Measurements from ENCODE around the gene KRTAP1-4. TPM values are rescaled to one million over a fixed set of nuclear protein-coding genes. Genes with fewer than 3 reads are reported as not detected.
"Not testable (repeated sequence)": the region's sequence is repeated elsewhere in the genome, so short reads cannot be mapped to it uniquely, and the experiment has no call there.

Gene KRTAP1-4
- polyA plus RNA-seq, 1 experiment, result not detected

DNA sequence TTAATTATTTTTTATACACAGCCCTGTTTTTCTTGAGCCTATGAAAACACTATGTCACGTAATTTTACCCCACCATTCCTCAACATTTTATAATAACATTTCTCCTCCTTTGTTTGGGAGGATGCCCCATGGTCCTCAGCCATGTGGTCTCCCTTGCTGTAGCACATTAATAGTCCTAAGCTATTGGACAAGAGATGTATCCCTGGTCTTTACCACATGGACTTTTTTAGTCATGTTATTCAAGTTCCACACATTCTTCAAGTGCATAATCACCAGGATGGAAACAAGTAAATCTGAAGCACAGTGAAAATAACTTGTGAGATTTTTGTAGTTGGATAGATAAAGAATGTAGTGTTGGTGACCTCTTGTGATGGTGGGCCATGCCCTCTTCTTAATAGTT, 32.0 kb upstream of the KRTAP1-4 start:
- Histone ChIP-seq H3K27me3 (ENCODE audit: control insufficient read depth, insufficient read depth, low read length) (no peaks in the 10 kb centered on the region), H3K4me3 (ENCODE audit: low read depth, low read length) (no peak overlapping the region), H3K36me3 (ENCODE audit: control insufficient read depth, insufficient read depth, low read length) (no peaks in the 10 kb centered on the region; the same call in 1 of the 2 replicates)
- CTCF ChIA-PET, result interaction anchor here (1.0 to 2.2 kb wide), 3 partner anchors 152 to 487 kb away, joined by 3 to 9 read pairs (median 4); no protein-coding TSS in a partner anchor
- POLR2A ChIA-PET, result interaction anchor here (1.0 to 1.2 kb wide), 2 partner anchors 21 to 108 kb away, joined by 3 read pairs; no protein-coding TSS in a partner anchor
- no peak for TF ChIP-seq CTCF (IDR thresholded peaks at IDR 0.05; ENCODE audit: insufficient read depth, low read depth, low read length)
- peak; percentile 99 for DNase-seq (ENCODE audit: low read depth)

DNA sequence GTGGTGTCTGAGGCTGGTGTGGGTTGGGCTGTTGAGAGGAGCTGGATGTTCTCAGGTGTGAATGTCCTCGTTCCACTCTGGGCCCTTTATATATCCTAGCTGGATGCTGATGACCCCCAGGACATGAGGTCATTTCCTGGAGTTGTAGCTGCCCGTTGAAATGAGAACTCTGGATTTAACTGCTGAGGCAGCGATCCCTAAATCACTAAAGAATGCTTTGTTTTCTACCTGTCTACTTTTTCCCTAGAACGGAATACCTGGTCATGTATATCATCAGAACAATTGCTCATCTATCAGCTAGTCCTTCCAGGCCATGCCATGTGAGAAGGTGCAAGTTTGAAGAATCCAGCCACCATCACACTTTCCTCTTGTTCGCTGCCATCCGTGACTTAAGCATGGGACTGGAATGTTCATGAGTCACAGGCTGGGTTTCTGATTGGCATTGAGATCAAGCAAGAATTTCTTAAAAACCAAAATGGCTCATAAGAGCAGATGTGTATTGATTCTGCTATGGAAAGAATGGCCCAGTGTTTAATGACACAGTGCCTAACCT, 30.1 kb upstream of the KRTAP1-4 start, which contains the start of gene KRTAP2-3:
KRTAP2-3 (minus strand) TSS at position 63 of the 553 bp plus-strand sequence. CDS start 64 bp downstream, outside the sequence.
- H3K4me3 ChIP-seq (ENCODE audit: low read depth, low read length), result no peak within 1 kb of the TSS
- CTCF ChIA-PET, result interaction anchor here (0.6 to 2.2 kb wide), 11 partner anchors 9 to 606 kb away, joined by 3 to 9 read pairs (median 4); partner anchors contain the start of gene KRTAP1-5
- H3K27me3 ChIP-seq (ENCODE audit: control insufficient read depth, insufficient read depth, low read length), result no peaks in the 10 kb centered on the region
- POLR2A ChIA-PET, result interaction anchor here (0.7 to 1.2 kb wide), 4 partner anchors 12 to 108 kb away, joined by 3 read pairs; partner anchors contain the start of gene KRTAP1-5
- DNase-seq (ENCODE audit: low read depth), result peak; percentile 89
- TF ChIP-seq CTCF (IDR thresholded peaks at IDR 0.05; ENCODE audit: insufficient read depth, low read depth, low read length), result no peak
- H3K36me3 ChIP-seq (ENCODE audit: control insufficient read depth, insufficient read depth, low read length), result no peaks in the 10 kb centered on the region; the same call in 1 of the 2 replicates

GRCh38 chr17:41059276-41060051, 29.5 kb upstream of the KRTAP1-4 start:
- CTCF ChIA-PET, result interaction anchor here (0.5 to 2.2 kb wide), 12 partner anchors 33 to 607 kb away, joined by 3 to 9 read pairs (median 4); partner anchors contain the start of gene KRTAP1-5
- H3K36me3 ChIP-seq (ENCODE audit: control insufficient read depth, insufficient read depth, low read length); H3K4me3 ChIP-seq (ENCODE audit: low read depth, low read length); H3K27me3 ChIP-seq (ENCODE audit: control insufficient read depth, insufficient read depth, low read length): not testable (repeated sequence)
- DNase-seq (ENCODE audit: low read depth), result peak; percentile 91
- POLR2A ChIA-PET, result interaction anchor here (0.5 to 1.2 kb wide), 14 partner anchors 10 to 632 kb away, joined by 3 to 6 read pairs (median 4); partner anchors contain the start of genes KRT34 and KRTAP1-5

GRCh38 chr17:41058741-41059140, 28.7 kb upstream of the KRTAP1-4 start:
- no peaks in the 10 kb centered on the region; the same call in 1 of the 2 replicates for H3K36me3 ChIP-seq (ENCODE audit: control insufficient read depth, insufficient read depth, low read length)
- no peak overlapping the region for H3K4me3 ChIP-seq (ENCODE audit: low read depth, low read length)
- ChIA-PET CTCF (interaction anchor here (0.5 to 1.9 kb wide), 7 partner anchors 32 to 296 kb away, joined by 3 to 7 read pairs (median 3); partner anchors contain the start of gene KRTAP1-5), POLR2A (interaction anchor here (0.5 to 0.9 kb wide), 5 partner anchors 9 to 319 kb away, joined by 3 to 5 read pairs (median 4); no protein-coding TSS in a partner anchor)
- no peaks in the 10 kb centered on the region for H3K27me3 ChIP-seq (ENCODE audit: control insufficient read depth, insufficient read depth, low read length)
- TF ChIP-seq CTCF (IDR thresholded peaks at IDR 0.05; ENCODE audit: insufficient read depth, low read depth, low read length), result no peak
- DNase-seq (ENCODE audit: low read depth), result no peak

GRCh38 chr17:41057547-41057946, 27.6 kb upstream of the KRTAP1-4 start:
- H3K27me3 ChIP-seq (ENCODE audit: control insufficient read depth, insufficient read depth, low read length), result no peaks in the 10 kb centered on the region
- TF ChIP-seq CTCF (IDR thresholded peaks at IDR 0.05; ENCODE audit: insufficient read depth, low read depth, low read length), result no peak
- DNase-seq (ENCODE audit: low read depth), result no peak
- no peak overlapping the region for H3K4me3 ChIP-seq (ENCODE audit: low read depth, low read length)
- ChIA-PET CTCF (interaction anchor here (0.6 to 1.9 kb wide), 2 partner anchors 19 to 148 kb away, joined by 3 to 7 read pairs; no protein-coding TSS in a partner anchor), POLR2A (interaction anchor here (0.7 kb wide), 1 partner anchor 56 kb away, joined by 4 read pairs; no protein-coding TSS in a partner anchor)
- no peaks in the 10 kb centered on the region; the same call in 1 of the 2 replicates for H3K36me3 ChIP-seq (ENCODE audit: control insufficient read depth, insufficient read depth, low read length)

- H3K27me3 ChIP-seq (ENCODE audit: control insufficient read depth, insufficient read depth, low read length); H3K36me3 ChIP-seq (ENCODE audit: control insufficient read depth, insufficient read depth, low read length); DNase-seq (ENCODE audit: low read depth); POLR2A ChIA-PET; H3K4me3 ChIP-seq (ENCODE audit: low read depth, low read length): not testable (repeated sequence)
- CTCF ChIA-PET, result interaction anchor here (1.5 kb wide), 1 partner anchor 594 kb away, joined by 5 read pairs; no protein-coding TSS in a partner anchor
Observed at GRCh38 chr17:41055130-41055529, 25.1 kb upstream of the KRTAP1-4 start, which contains the start of gene KRTAP2-2. Gene KRTAP2-2, minus strand, starts transcription at chr17:41055230. Its CDS starts 19 bp downstream, at chr17:41055211.

DNA sequence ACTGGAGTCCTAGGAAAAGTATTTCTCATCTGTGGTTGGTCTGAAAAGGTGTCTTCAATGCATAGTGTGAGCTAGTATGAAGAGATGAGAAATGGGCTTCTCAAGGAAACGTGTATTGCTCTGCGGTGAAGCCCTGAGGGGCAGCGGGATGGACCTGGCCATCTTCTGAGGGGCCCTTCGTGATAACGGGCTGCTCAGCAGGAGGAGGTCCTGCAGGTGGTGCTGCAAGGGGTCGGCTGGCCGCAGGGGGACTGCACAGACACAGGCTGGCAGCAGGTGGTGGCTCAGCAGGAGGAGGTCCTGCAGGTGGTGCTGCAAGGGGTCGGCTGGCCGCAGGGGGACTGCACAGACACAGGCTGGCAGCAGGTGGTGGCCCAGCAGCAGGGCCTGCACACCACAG, 24.6 kb upstream of the KRTAP1-4 start:
- CTCF ChIA-PET; H3K4me3 ChIP-seq (ENCODE audit: low read depth, low read length); H3K36me3 ChIP-seq (ENCODE audit: control insufficient read depth, insufficient read depth, low read length); DNase-seq (ENCODE audit: low read depth); H3K27me3 ChIP-seq (ENCODE audit: control insufficient read depth, insufficient read depth, low read length); POLR2A ChIA-PET: not testable (repeated sequence)
